Caco-2 (cell line): Measurements from ENCODE around the gene SMC1B. TPM values are rescaled to one million over a fixed set of nuclear protein-coding genes. Genes with fewer than 3 reads are reported as not detected.
"Not testable (repeated sequence)": the region's sequence is repeated elsewhere in the genome, so short reads cannot be mapped to it uniquely, and the experiment has no call there.

Experiments used
- BruUV-seq: library from RNA; stranded (reverse); fragments of 400-500 nt; replicated peaks from 2 replicates; lab custom pipeline; 2021; lab: Mats Ljungman, UMichigan
- CTCF ChIA-PET: fragments of 300-600 bp; sonication (Branson Sonifier 250); formaldehyde crosslinking; loops from one replicate; lab custom pipeline; 2022; ENCODE audit warnings: antibody characterized with exemption; lab: Charles Lee
- POLR2A ChIA-PET: fragments of 300-600 bp; sonication (Branson Sonifier 250); formaldehyde crosslinking; loops from one replicate; lab custom pipeline; 2022; ENCODE audit warnings: antibody characterized with exemption; lab: Charles Lee
- DNase-seq, 2 experiments: peaks; one replicate each; pipeline versions ENCODE4 v3.0.0 to v3.0.0-alpha.2; 2020 to 2022
- H3K27me3 ChIP-seq: replicated peaks from 2 replicates; pipeline ENCODE4 v1.6.0; 2011; ENCODE audit warnings: low read length; ENCODE audit not compliant: control insufficient read depth, insufficient read depth
- H3K36me3 ChIP-seq: 2 replicates; pipeline ENCODE4 v1.5.1; 2011; ENCODE audit warnings: low read length; ENCODE audit not compliant: control insufficient read depth, insufficient read depth
- H3K4me1 ChIP-seq: fragments of 250-450 bp; sonication (Bioruptor Pico); 2 replicates; pipeline ENCODE4 v1.5.1; 2020; ENCODE audit warnings: mild to moderate bottlenecking
- H3K4me3 ChIP-seq: 2 replicates; pipeline ENCODE4 v1.5.1; 2011; ENCODE audit warnings: low read depth, mild to moderate bottlenecking, control low read depth, low read length
- H3K9me3 ChIP-seq: fragments of 250-450 bp; sonication (Bioruptor Pico); 2 replicates; pipeline ENCODE4 v1.5.1; 2020; ENCODE audit warnings: mild to moderate bottlenecking, moderate library complexity
- H3K27ac Mint-ChIP-seq: one replicate; pipeline ENCODE4 v1.8.0; 2022; ENCODE audit warnings: mixed read lengths; ENCODE audit not compliant: unreplicated experiment
- H3K27me3 Mint-ChIP-seq: one replicate; pipeline ENCODE4 v1.8.0; 2022; ENCODE audit warnings: mixed read lengths; ENCODE audit not compliant: insufficient read depth, unreplicated experiment
- H3K36me3 Mint-ChIP-seq: one replicate; pipeline ENCODE4 v1.8.0; 2022; ENCODE audit warnings: mild to moderate bottlenecking, mixed read lengths; ENCODE audit not compliant: insufficient read depth, unreplicated experiment
- H3K4me1 Mint-ChIP-seq: one replicate; pipeline ENCODE4 v1.8.0; 2022; ENCODE audit warnings: low read depth, mixed read lengths; ENCODE audit not compliant: unreplicated experiment
- H3K4me3 Mint-ChIP-seq: one replicate; pipeline ENCODE4 v1.8.0; 2022; ENCODE audit warnings: mild to moderate bottlenecking, moderate library complexity, mixed read lengths; ENCODE audit not compliant: unreplicated experiment
- H3K9me3 Mint-ChIP-seq: one replicate; pipeline ENCODE4 v1.8.0; 2022; ENCODE audit warnings: mixed read lengths; ENCODE audit not compliant: unreplicated experiment
- intact Hi-C: fragments of 100-400 bp; cut with micrococcal nuclease; formaldehyde crosslinking; loops from one replicate; pipeline ENCODE4 v1.10.0; 2022; ENCODE audit not compliant: unreplicated experiment
- total RNA-seq: library from RNA; stranded (reverse); gene quantifications from 2 replicates; pipeline ENCODE4 v1.2.3, GENCODE V29; 2022
- TF ChIP-seq, protein P1 (sequence below), 2 experiments: fragments of 200-600 bp in 1 of 2; IDR thresholded peaks; 1 replicate in 1 of 2; 2 replicates in 1 of 2; pipeline versions ENCODE4 v1.5.1 to v1.8.0; 2011 to 2022; ENCODE audit warnings: antibody characterized with exemption in 1 of 2, control low read depth in 1 of 2, inconsistent platforms in 1 of 2, low read depth in 1 of 2, low read length in 1 of 2, mild to moderate bottlenecking in 1 of 2, moderate library complexity in 1 of 2; ENCODE audit not compliant: insufficient read depth in 1 of 2, severe bottlenecking in 1 of 2, unreplicated experiment in 1 of 2

Gene SMC1B
- total RNA-seq, 1 experiment from 2014 or later = 5.3 TPM

DNA sequence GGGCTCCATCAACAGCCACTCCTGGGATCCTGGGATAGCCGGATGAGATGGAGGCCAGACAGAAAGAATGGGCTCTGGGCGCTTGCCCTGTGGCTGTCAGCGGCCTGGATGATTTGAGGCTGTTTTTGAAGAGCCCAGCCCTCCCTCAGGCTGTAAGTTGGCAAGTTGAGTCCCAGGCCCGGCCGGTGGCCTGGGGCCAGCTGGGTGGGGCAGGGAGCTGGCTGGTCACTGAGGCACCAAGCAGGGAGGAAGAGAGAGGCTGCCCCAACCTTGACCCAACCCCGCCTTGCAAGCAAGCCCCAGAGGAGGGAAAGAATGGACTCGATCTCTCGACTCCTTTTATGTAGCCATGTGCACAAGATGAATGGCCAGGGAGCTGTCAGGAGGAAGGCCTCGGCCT is 35.0 kb upstream of the SMC1B start:
- H3K27me3 Mint-ChIP-seq = no peaks in the 10 kb centered on the region
- CTCF ChIA-PET = no interaction called here

DNA sequence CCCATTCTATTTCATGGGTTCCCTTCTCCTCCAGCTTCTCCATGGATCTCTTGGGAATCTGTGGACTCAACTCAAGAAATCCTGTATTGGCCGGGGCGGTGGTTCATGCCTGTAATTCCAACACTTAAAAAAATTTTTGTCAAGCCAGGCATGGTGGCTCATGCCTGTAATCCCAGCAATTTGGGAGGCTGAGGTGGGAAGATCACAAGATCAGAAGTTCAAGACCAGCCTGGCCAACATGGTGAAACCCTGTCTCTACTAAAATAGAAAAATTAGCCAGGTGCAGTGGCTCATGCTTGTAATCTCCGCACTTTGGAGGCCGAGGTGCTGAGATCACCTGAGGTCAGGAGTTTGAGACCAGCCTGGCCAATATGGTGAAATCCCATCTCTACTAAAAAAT is 34.2 kb upstream of the SMC1B start:
- H3K27me3 ChIP-seq, H3K4me3 ChIP-seq, H3K27ac Mint-ChIP-seq, BruUV-seq, H3K9me3 ChIP-seq, H3K36me3 ChIP-seq, intact Hi-C loops, POLR2A ChIA-PET, DNase-seq, H3K36me3 Mint-ChIP-seq, H3K9me3 Mint-ChIP-seq, CTCF ChIA-PET, H3K4me3 Mint-ChIP-seq, H3K27me3 Mint-ChIP-seq: not testable (repeated sequence)
- peaks cover 39% of the 10 kb centered on the region for H3K4me1 ChIP-seq
- peaks cover 36% of the 10 kb centered on the region for H3K4me1 Mint-ChIP-seq

More for the DNA sequence above, 35.0 kb upstream of the SMC1B start:
- Mint-ChIP-seq H3K27ac (no peak overlapping the region), H3K4me1 (peaks cover 33% of the 10 kb centered on the region), H3K4me3 (no peak overlapping the region), H3K36me3 (no peaks in the 10 kb centered on the region), H3K9me3 (no peaks in the 10 kb centered on the region)
- Histone ChIP-seq H3K36me3 (no peaks in the 10 kb centered on the region), H3K9me3 (no peaks in the 10 kb centered on the region), H3K4me3 (no peak overlapping the region), H3K4me1 (peaks cover 30% of the 10 kb centered on the region), H3K27me3 (no peaks in the 10 kb centered on the region)
- POLR2A ChIA-PET = no interaction called here
- intact Hi-C loops = no loop called here
- no peak for DNase-seq
- TF ChIP-seq, protein P1, sequence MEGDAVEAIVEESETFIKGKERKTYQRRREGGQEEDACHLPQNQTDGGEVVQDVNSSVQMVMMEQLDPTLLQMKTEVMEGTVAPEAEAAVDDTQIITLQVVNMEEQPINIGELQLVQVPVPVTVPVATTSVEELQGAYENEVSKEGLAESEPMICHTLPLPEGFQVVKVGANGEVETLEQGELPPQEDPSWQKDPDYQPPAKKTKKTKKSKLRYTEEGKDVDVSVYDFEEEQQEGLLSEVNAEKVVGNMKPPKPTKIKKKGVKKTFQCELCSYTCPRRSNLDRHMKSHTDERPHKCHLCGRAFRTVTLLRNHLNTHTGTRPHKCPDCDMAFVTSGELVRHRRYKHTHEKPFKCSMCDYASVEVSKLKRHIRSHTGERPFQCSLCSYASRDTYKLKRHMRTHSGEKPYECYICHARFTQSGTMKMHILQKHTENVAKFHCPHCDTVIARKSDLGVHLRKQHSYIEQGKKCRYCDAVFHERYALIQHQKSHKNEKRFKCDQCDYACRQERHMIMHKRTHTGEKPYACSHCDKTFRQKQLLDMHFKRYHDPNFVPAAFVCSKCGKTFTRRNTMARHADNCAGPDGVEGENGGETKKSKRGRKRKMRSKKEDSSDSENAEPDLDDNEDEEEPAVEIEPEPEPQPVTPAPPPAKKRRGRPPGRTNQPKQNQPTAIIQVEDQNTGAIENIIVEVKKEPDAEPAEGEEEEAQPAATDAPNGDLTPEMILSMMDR (IDR thresholded peaks at IDR 0.05; ENCODE audit: insufficient read depth in 1 of 2, low read depth in 1 of 2, low read length in 1 of 2, severe bottlenecking in 1 of 2, unreplicated experiment in 1 of 2) = no peak
- no TSS peak for BruUV-seq

DNA sequence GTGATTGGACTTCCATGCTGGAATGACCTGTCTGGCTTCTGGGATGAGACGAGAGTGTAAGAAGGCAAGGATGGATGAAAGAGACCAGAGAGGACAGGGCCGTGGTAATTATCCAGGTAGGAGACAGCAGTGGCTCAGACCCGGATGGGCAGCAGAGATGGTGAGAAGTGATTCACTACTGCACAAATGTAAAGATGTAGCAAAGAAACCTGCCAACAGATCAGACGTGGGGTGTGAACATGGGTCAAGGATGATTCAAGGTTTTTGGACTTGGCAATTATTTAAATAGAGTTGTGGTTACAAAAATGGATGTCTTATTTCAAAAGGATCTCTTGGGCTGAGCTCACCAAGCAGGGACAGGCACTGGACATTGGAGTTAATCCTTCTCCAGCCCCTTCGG is 32.8 kb upstream of the SMC1B start:
- Histone ChIP-seq H3K36me3 (no peaks in the 10 kb centered on the region), H3K4me1 (peaks cover 49% of the 10 kb centered on the region), H3K4me3 (no peak overlapping the region), H3K9me3 (no peaks in the 10 kb centered on the region), H3K27me3 (no peaks in the 10 kb centered on the region)
- TF ChIP-seq, protein P1 (IDR thresholded peaks at IDR 0.05; ENCODE audit: insufficient read depth in 1 of 2, low read depth in 1 of 2, low read length in 1 of 2, severe bottlenecking in 1 of 2, unreplicated experiment in 1 of 2) = no peak
- Mint-ChIP-seq H3K4me3 (no peak overlapping the region), H3K9me3 (no peaks in the 10 kb centered on the region), H3K27ac (peak overlapping the region; percentile 7), H3K4me1 (peaks cover 49% of the 10 kb centered on the region), H3K27me3 (no peaks in the 10 kb centered on the region), H3K36me3 (peaks cover 3% of the 10 kb centered on the region)
- POLR2A ChIA-PET = interaction anchor here (0.6 kb wide), 1 partner anchor 28 kb away, joined by 3 read pairs; no protein-coding TSS in a partner anchor
- CTCF ChIA-PET = no interaction called here
- DNase-seq = no peak
- intact Hi-C loops = no loop called here
- BruUV-seq = no TSS peak
